Dendritic cell treated with granulocyte-macrophage colony-stimulating factor and Interleukin-4, amounts not matched to agents 40 ng/mL and 50 ng/mL, for 4 days (primary cell): ENCODE measurements around the gene MTCL1.

Experiments
- H3K27ac Mint-ChIP-seq: one replicate; pipeline ENCODE4 v1.8.0; 2022; ENCODE audit warnings: mild to moderate bottlenecking, mixed read lengths
- H3K27me3 Mint-ChIP-seq: one replicate; pipeline ENCODE4 v1.8.0; 2022; ENCODE audit warnings: mild to moderate bottlenecking, mixed read lengths
- H3K36me3 Mint-ChIP-seq: one replicate; pipeline ENCODE4 v1.8.0; 2022; ENCODE audit warnings: low read depth, mixed read lengths
- H3K4me1 Mint-ChIP-seq: one replicate; pipeline ENCODE4 v1.8.0; 2022; ENCODE audit warnings: low read depth, mixed read lengths
- H3K4me3 Mint-ChIP-seq: one replicate; pipeline ENCODE4 v1.8.0; 2022; ENCODE audit warnings: mild to moderate bottlenecking, moderate library complexity, mixed read lengths
- H3K9me3 Mint-ChIP-seq: one replicate; pipeline ENCODE4 v1.8.0; 2022; ENCODE audit warnings: mixed read lengths
- intact Hi-C: fragments of 100-400 bp; cut with micrococcal nuclease; formaldehyde crosslinking; loops from one replicate; pipeline ENCODE4 v1.15.0; 2022

Gene MTCL1

DNA sequence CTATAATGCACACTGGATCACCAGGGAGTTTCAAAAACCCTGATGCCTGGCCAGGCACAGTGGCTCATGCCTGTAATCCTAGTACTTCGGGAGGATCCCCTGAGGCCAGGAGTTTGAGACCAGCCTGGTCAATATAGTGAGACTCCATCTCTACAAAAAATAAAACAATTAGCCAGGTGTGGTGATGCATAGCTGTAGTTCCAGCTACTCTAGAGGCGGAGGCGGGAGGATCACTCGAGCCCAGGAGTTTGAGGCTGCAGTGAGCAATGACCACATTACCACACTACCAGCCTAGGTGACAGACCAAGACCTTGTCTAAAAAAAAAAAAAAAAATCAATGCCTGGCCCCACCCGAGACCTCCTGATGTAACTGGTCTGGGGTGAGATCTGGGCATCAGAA lies 137.2 kb downstream of the MTCL1 start:
- H3K4me1 Mint-ChIP-seq: no peaks in the 10 kb centered on the region
- H3K9me3 Mint-ChIP-seq: peaks cover 2% of the 10 kb centered on the region
- no peaks in the 10 kb centered on the region for H3K36me3 Mint-ChIP-seq
- H3K4me3 Mint-ChIP-seq: no peak overlapping the region
- no peak overlapping the region for H3K27ac Mint-ChIP-seq
- intact Hi-C loops: no loop called here
- no peaks in the 10 kb centered on the region for H3K27me3 Mint-ChIP-seq

DNA sequence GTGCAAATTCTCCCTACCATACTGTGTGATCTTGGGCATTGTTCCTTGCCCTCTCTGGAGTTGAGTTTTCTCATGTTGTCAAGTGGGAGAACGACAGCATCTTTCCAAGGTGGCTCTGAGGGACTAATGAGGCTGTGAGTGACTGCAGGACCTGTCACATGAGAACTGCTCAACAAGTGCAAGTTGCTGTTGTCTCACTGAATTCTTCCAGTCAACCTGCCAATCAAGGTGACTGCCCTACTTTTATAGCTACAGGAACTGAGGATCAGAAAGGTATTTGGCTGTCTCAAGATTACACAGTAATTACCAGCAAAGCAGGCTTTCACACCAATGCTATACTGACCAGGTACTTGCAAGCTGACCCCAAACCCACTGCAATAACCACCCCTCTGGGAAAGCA lies 137.6 kb downstream of the MTCL1 start:
- H3K4me1 Mint-ChIP-seq: no peaks in the 10 kb centered on the region
- intact Hi-C loops: no loop called here
- H3K4me3 Mint-ChIP-seq: no peak overlapping the region
- no peaks in the 10 kb centered on the region for H3K36me3 Mint-ChIP-seq
- no peaks in the 10 kb centered on the region for H3K9me3 Mint-ChIP-seq
- H3K27me3 Mint-ChIP-seq: no peaks in the 10 kb centered on the region
- no peak overlapping the region for H3K27ac Mint-ChIP-seq

DNA sequence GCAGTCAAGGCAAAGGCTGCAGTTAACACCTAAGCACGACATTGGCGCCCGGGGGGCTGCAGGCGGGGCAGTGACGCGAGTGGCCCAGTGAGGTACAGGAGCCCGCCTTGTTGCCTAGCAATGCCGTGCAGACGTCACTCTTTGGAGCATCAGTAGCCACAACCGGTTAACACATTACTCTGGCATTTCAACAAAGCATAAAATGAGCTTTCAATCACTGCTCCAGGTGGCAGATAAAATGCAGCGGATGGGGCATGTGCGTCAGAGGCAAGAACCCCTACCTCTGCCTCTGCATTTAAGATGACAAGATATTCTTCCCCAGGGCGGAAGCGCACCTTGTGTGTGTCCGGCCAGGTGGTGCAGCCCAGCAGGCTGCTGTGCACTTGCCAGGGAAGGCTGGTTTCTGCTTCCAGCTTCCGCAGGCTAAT lies 139.4 kb downstream of the MTCL1 start:
- no peak overlapping the region for H3K27ac Mint-ChIP-seq
- H3K36me3 Mint-ChIP-seq: no peaks in the 10 kb centered on the region
- no peak overlapping the region for H3K4me3 Mint-ChIP-seq
- intact Hi-C loops: no loop called here
- H3K27me3 Mint-ChIP-seq: no peaks in the 10 kb centered on the region
- no peaks in the 10 kb centered on the region for H3K9me3 Mint-ChIP-seq
- H3K4me1 Mint-ChIP-seq: no peaks in the 10 kb centered on the region

DNA sequence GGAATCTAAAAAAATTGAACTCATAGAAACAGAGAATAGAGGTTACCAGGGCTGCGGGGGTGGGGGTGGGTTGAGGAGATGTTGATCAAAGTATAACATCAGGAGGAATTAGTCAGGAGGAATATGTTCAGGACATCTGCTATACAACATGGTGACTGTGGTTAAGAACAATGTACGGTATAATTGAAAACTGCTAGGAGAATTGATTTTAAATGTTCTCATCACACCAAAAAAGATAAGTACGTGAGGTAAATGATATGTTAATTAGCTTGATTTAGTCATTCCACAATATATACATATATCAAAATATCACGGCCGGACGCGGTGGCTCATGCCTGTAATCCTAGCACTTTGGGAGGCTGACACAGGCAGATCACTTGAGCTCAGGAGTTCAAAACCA lies 140.2 kb downstream of the MTCL1 start:
- H3K9me3 Mint-ChIP-seq: peaks cover 5% of the 10 kb centered on the region
- H3K36me3 Mint-ChIP-seq: no peaks in the 10 kb centered on the region
- no peak overlapping the region for H3K27ac Mint-ChIP-seq
- H3K4me3 Mint-ChIP-seq: no peak overlapping the region
- no peaks in the 10 kb centered on the region for H3K4me1 Mint-ChIP-seq
- intact Hi-C loops: no loop called here
- H3K27me3 Mint-ChIP-seq: no peaks in the 10 kb centered on the region

DNA sequence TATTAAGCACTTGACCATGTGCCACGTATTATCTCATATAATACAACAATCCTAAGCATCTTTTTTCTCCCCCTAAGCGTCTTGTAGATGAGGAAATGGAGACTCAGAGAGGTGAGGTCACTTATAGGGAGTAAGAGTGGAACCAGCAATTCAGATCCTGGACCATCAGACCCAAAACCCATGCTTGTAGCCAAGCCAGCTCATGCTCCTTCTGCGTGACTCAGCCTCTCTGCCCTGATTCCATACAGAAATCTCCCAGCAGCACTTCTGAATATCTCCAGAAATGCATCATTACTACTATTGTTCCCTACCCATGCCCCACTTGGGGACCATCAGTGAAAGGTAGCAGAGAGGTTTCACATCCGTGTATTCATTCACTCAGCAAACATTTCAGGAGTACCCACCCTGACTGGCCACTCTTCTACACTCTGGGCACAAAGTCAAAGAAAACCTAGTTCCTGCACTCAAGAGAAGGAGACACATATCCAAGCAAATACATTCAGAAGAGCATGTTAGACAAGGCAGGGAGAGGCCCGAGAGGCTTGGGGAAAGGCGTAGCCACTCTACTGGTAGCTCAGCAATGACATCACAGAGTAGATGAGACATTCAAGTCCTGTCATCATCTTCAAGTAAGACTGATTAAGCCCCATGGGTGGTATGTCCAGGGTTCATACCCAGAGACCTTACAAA lies 141.9 kb downstream of the MTCL1 start:
- intact Hi-C loops: no loop called here
- Mint-ChIP-seq H3K27me3 (no peaks in the 10 kb centered on the region), H3K36me3 (no peaks in the 10 kb centered on the region), H3K4me3 (no peak overlapping the region), H3K4me1 (no peaks in the 10 kb centered on the region), H3K27ac (no peak overlapping the region), H3K9me3 (peaks cover 5% of the 10 kb centered on the region)

DNA sequence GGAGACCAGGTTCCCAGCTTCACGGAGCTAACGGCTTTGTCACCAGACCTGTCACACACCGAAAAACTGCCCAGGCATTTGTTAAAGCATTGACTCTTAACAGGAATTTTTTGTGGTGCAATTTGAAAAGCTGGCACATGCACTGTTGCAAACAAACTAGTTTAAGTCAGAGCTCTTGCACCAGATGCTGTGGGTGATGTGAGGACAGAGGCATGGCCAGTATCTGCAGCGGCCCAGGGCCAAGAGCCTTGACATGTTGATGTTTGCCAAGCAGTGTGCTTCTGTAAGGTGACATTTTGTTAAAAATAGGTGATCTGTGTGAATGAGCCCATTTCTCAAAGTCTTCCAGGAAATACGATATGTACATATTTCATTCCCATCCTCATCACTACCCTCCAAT lies 142.5 kb downstream of the MTCL1 start:
- Mint-ChIP-seq H3K27ac (no peak overlapping the region), H3K36me3 (no peaks in the 10 kb centered on the region), H3K4me1 (no peaks in the 10 kb centered on the region), H3K9me3 (peaks cover 5% of the 10 kb centered on the region), H3K4me3 (no peak overlapping the region), H3K27me3 (no peaks in the 10 kb centered on the region)
- intact Hi-C loops: no loop called here

DNA sequence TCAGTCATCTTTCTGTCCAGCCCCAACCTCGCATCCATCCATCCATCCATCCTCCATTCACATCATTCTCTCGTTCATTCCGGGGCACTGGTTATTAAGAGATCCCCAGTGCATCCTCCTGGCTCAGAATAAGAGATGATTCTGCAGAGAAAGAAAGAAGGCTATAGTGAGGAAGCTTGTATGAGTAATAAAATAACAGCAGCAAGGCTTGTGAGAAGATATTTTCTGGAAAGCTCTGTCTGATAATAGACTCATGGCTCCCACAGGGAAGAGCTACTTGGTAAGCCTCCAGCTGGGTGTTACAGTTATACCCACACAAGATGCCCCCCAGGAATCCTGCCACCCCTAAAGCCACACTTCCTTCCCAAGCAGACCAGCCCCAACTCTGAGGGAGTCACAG lies 143.2 kb downstream of the MTCL1 start:
- no peaks in the 10 kb centered on the region for H3K36me3 Mint-ChIP-seq
- H3K4me1 Mint-ChIP-seq: no peaks in the 10 kb centered on the region
- H3K27me3 Mint-ChIP-seq: no peaks in the 10 kb centered on the region
- H3K27ac Mint-ChIP-seq: no peak overlapping the region
- no peak overlapping the region for H3K4me3 Mint-ChIP-seq
- intact Hi-C loops: no loop called here
- H3K9me3 Mint-ChIP-seq: peaks cover 5% of the 10 kb centered on the region

DNA sequence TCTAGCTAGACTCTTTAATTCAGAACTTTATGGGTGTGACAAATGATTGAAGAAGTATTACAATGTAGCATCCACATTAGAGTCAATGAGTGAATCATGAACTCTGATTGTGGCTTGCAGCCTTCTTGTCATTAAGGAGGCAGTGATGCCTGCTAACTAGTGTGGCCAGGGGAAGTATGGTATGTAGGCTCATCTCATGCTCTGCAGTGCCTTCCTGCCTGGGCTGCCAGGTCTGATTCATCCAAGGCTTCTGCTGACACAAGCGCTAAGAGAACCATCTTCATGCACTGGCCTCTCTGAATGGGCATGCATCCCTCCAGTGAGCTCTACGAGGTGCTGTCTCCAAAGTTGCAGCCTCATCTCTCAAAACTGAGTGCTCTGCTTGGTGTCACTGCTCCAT lies 144.3 kb downstream of the MTCL1 start:
- Mint-ChIP-seq H3K27me3 (peaks cover 2% of the 10 kb centered on the region), H3K27ac (no peak overlapping the region), H3K36me3 (no peaks in the 10 kb centered on the region), H3K4me1 (no peaks in the 10 kb centered on the region), H3K9me3 (peaks cover 5% of the 10 kb centered on the region), H3K4me3 (no peak overlapping the region)
- intact Hi-C loops: no loop called here

DNA sequence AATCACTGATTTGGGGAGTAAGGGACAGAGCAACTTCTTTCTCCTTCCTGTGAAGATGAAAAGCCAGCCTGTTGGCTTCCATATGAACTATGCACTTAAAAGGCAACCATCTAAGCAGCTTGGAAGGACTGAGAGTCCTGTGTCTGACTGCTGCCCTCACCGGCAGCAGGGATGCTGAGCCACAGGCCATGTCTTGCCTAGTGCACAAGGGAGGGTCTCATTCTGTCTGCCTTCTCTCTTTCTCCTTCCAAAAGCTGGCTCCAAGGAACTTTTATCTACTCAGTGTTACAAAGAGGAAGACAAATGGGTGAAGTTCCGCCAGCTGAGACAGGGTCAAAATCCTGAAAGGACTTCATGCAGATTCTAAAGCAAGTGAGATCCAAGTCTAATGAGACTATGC lies 146.3 kb downstream of the MTCL1 start:
- H3K27ac Mint-ChIP-seq: no peak overlapping the region
- intact Hi-C loops: no loop called here
- no peaks in the 10 kb centered on the region for H3K36me3 Mint-ChIP-seq
- H3K27me3 Mint-ChIP-seq: peaks cover 2% of the 10 kb centered on the region
- peaks cover 5% of the 10 kb centered on the region for H3K9me3 Mint-ChIP-seq
- no peak overlapping the region for H3K4me3 Mint-ChIP-seq
- H3K4me1 Mint-ChIP-seq: no peaks in the 10 kb centered on the region

DNA sequence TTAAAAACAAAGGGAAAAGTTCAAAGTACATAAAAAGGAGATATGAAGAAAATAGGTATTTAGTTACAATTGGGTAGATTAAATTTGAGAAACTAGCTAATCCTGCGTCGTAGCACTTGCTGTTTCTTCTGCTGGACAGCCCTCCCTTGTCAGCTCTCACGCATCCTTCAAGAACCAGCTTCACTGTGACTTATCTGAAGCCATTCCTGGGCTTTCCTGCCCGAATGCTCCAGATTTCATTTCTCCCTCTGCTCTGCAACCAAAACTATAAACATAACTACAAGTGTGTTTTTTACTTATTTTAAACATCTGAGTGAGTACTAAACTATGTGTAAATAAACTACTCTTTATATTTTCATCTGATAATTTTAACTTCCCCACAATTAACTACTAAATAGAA lies 149.2 kb downstream of the MTCL1 start:
- no peaks in the 10 kb centered on the region for H3K36me3 Mint-ChIP-seq
- peaks cover 2% of the 10 kb centered on the region for H3K27me3 Mint-ChIP-seq
- H3K4me3 Mint-ChIP-seq: no peak overlapping the region
- intact Hi-C loops: no loop called here
- peaks cover 5% of the 10 kb centered on the region for H3K9me3 Mint-ChIP-seq
- H3K27ac Mint-ChIP-seq: no peak overlapping the region
- no peaks in the 10 kb centered on the region for H3K4me1 Mint-ChIP-seq

DNA sequence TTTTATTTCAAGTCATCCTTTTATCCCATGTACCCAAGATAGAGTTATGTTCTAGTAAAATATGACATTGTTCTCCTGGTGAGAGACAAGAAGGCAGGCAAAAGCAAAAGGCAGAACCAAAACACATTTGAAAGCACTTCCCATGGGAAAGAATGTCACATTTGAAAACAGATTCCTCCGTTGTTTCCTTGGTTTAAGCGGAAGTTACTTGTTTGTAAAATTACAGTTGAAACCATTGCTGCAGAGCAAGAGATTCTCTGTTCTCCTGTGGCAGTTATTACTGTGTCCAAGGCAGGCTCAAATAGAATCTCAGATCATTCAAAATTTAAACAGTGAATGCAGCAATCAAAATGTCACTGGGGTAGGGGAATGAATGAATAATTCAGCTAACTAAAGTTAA lies 149.6 kb downstream of the MTCL1 start:
- intact Hi-C loops: no loop called here
- Mint-ChIP-seq H3K4me3 (no peak overlapping the region), H3K9me3 (peaks cover 5% of the 10 kb centered on the region), H3K4me1 (no peaks in the 10 kb centered on the region), H3K27ac (no peak overlapping the region), H3K27me3 (peaks cover 2% of the 10 kb centered on the region), H3K36me3 (no peaks in the 10 kb centered on the region)

DNA sequence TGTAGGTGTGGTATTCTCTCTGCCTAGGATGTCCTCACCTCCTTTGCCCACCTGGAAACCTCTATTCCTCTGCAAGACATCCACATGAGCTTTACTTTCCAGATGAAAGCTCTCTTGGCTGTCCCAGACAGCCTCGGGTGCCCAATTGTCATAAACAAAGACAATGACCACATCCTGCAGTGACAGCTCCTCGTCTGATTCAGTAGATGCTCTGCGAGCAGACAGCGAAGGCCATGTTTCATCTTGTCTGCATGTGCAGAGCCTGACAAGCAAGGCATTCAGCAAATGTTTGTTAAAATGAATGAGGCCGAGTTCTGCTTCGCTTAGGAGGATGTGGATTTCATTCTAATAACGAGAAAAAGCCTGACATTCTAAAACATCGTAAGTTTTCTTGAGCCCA lies 150.9 kb downstream of the MTCL1 start:
- H3K27me3 Mint-ChIP-seq: peaks cover 2% of the 10 kb centered on the region
- no peaks in the 10 kb centered on the region for H3K4me1 Mint-ChIP-seq
- intact Hi-C loops: no loop called here
- H3K27ac Mint-ChIP-seq: no peak overlapping the region
- H3K4me3 Mint-ChIP-seq: no peak overlapping the region
- no peaks in the 10 kb centered on the region for H3K9me3 Mint-ChIP-seq
- H3K36me3 Mint-ChIP-seq: no peaks in the 10 kb centered on the region

DNA sequence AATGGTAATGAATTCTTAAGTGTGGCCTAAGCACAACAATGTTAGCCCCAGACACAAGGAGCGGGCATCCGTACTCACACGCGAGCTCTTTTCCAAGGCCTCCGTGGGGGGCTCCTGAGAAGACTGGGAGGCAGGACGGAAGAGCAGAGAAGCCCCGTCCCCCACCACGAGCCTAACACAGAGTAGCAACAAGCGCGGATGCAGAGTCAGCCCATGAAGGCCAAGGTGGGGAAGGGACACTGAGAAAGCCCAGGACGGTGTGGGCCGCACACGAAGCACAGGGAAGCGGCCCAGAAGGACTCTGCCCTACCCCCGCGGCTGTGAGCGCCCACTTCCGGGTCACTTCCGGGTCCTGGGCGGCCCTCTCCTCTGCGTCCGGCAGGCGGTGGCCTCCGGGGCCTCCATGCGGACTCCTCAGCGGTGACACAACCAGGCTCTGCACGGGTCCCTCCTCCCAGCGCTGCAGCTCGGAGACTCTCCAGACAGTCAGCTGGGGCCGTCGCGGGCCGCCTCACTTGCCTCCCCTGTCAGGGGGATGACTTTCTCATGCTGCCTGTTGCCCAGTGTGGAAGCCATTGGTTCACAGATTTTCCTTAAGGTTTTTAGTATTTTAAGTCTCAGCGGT lies 151.5 kb downstream of the MTCL1 start:
- H3K9me3 Mint-ChIP-seq: no peaks in the 10 kb centered on the region
- H3K4me3 Mint-ChIP-seq: no peak overlapping the region
- no peaks in the 10 kb centered on the region for H3K36me3 Mint-ChIP-seq
- intact Hi-C loops: no loop called here
- no peaks in the 10 kb centered on the region for H3K4me1 Mint-ChIP-seq
- H3K27me3 Mint-ChIP-seq: peaks cover 2% of the 10 kb centered on the region
- H3K27ac Mint-ChIP-seq: no peak overlapping the region

DNA sequence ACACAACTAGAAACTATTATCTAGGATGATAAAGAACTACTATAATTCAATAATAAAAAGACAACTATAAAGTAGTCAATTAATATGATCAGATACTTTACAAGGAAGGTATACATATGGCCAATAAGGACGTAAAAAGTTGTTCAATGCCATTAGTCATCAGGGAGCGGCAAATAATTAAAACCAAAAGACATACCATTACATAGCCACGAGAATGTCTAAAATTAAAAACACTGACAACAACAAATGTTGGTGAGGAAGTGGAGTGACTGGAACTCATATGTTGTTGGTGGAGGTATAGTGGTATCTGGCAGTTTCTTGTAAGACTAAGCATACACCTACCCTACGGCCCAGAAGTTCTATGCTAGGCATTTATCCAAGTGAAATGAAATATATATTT lies 152.4 kb downstream of the MTCL1 start:
- intact Hi-C loops: no loop called here
- no peaks in the 10 kb centered on the region for H3K9me3 Mint-ChIP-seq
- H3K27me3 Mint-ChIP-seq: peaks cover 4% of the 10 kb centered on the region

DNA sequence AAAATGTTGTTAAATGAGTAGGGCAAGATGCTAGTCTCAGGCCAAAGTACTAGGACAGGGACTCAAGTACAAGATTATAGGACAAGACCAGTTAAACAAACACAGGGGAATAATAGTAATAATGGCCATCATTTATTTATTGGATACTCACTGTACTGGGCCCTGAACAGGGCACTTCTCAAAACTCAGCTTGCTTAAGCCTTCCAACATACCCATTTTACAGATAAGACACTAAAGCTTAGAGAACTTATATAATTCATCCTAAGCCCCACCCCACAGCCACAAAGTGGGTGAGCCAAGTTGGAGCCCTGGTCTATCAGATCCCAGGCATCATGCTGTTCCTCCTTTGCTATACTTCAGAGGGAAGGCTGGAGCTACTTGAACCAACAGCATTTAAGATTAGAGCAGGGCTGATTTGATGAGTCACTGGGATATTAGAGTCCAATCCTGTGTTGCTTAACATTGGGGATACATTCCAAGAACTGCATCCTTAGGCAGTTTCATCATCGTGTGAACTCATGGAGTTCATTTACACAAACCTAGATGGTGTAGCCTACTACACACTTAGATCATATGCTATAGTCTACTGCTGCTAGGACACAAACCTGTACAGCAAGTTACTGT lies 153.6 kb downstream of the MTCL1 start:
- Mint-ChIP-seq H3K27ac (no peak overlapping the region), H3K4me1 (no peaks in the 10 kb centered on the region), H3K4me3 (no peak overlapping the region), H3K36me3 (no peaks in the 10 kb centered on the region), H3K27me3 (peaks cover 4% of the 10 kb centered on the region), H3K9me3 (no peaks in the 10 kb centered on the region)
- intact Hi-C loops: no loop called here

More for the DNA sequence above, 152.4 kb downstream of the MTCL1 start:
- no peaks in the 10 kb centered on the region for H3K4me1 Mint-ChIP-seq
- no peak overlapping the region for H3K27ac Mint-ChIP-seq
- no peaks in the 10 kb centered on the region for H3K36me3 Mint-ChIP-seq
- H3K4me3 Mint-ChIP-seq: no peak overlapping the region
